GM12874 (cell line): ENCODE results near the gene POU3F3.

ENCODE experiments used
- TF ChIP-seq, protein P1 (sequence below): IDR thresholded peaks from 2 replicates; pipeline ENCODE4 v1.5.1; 2011; ENCODE audit warnings: low read depth, mild to moderate bottlenecking, control low read depth, low read length, moderate library complexity; ENCODE audit not compliant: insufficient read depth

POU3F3 gene

DNA sequence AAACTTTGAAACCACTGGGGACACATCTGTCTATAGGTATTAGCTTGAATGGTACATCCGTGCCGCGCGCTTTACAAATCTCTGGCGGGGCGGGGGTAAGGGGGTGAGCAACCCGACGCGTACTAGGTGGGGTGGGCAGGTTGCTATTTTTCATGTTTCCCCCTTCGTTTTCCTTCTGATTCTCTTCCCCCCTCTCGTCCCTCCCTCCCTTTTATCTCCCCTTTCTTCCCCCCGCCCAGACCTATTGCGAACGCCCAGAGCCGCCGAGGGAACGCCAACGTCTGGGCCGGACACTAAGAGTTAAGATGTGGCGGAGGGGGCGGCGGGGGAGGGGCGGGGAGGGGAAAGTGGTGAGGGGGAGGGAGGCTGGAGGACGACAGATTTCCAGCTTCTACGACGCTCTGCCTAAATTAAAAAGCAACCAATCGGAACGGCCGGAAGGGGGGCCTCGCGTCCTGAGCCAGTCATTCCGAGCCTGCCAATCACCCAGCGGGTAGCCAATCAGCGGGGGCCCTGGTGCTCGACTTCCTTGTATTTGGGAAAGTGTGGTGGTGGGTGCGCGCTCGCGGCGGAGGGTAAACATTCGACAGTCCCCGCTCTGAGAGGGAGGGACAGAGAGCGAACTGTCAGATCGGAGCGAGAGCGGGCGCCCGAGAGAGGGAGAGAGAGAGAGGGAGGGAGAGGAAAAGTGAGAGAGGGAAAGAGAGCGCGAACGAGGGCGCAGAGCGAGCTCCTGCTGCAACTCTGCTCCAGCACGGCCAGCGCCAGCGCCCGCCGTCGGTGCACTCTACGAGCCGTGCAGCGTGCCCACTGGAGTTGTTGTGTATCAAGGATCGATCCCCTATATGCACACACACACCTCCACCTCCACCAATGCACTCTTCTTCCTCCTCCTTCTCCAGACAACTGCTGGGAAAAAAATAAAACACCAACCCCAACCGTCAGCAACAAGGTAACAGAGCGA is at the start of gene POU3F3:
Gene POU3F3, plus strand, starts transcription at position 582 of the 964 bp plus-strand sequence. CDS start 1,396 bp downstream, outside the sequence.
- TF ChIP-seq, protein P1, sequence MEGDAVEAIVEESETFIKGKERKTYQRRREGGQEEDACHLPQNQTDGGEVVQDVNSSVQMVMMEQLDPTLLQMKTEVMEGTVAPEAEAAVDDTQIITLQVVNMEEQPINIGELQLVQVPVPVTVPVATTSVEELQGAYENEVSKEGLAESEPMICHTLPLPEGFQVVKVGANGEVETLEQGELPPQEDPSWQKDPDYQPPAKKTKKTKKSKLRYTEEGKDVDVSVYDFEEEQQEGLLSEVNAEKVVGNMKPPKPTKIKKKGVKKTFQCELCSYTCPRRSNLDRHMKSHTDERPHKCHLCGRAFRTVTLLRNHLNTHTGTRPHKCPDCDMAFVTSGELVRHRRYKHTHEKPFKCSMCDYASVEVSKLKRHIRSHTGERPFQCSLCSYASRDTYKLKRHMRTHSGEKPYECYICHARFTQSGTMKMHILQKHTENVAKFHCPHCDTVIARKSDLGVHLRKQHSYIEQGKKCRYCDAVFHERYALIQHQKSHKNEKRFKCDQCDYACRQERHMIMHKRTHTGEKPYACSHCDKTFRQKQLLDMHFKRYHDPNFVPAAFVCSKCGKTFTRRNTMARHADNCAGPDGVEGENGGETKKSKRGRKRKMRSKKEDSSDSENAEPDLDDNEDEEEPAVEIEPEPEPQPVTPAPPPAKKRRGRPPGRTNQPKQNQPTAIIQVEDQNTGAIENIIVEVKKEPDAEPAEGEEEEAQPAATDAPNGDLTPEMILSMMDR: no peak

DNA sequence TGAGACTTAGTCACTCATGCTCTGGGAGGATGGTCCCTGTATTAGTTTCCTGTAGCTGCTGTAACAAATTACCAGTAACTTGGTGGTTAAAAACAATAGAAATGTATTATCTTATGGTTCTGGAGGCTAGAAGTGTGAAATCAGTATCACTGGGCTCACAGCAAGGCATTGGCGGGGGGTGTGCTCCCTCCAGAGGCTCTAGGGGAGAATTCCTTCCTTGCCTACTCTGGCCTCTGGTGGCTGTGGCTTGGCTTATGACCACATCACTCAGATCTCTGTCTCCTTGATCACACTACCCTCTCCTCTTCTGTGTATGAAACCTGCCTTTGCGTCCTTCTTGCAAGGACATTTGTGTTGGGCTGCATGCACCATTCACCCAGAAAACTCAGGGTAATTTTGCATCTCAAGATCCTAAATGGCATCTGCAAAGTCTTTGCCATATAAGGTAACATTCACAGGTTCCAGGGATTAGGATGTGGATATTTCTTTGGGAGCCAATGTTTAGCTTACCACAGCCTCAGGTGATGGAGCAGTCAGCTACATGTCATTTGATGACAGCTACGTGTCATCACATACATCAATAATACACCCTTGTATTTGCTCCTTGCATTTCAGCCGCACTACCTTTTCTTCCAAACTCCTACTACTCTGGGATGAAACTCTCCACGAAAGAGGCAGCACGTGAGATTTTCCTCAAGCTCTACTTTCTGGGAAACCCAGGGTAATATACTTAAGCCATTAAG is 49.6 kb upstream of the POU3F3 start:
- TF ChIP-seq, protein P1: no peak

DNA sequence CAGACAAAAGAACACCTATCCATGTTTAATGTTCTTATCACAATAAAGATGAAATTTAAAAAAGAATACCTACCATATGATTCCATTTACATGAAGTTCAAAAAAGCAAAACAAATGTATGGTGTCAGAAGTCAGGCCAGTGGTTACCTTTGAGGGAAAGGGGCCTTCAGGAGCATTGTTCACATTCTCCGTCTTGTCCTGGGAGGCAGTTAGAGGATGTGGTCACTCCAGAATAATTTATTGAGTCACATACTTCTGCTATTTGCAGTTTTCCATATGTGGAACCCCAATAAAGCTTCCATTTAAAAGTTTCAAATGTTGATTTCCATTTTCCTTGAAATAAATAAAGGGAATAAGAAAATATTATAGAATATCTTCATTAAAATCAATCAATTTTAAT is 41.6 kb upstream of the POU3F3 start:
- TF ChIP-seq, protein P1: no peak

DNA sequence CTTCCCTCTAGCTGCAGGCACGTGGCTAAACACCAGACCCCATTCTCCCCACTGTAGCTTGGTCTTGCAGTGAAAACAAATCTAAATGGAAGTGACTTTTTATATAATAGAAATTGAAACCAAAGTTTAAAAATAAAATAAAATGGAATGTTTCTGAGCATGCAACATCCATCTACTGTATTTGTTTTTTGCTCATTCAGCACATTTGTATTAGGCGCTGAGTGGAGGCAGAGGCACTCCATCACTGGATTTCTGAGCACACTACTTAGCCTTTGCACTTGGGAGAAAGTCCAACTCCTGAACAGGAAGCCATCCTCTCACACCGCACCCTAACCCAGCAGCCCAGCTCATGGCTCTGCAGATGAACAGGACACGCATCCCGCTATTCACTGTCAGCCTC is 37.8 kb upstream of the POU3F3 start:
- TF ChIP-seq, protein P1: no peak

DNA sequence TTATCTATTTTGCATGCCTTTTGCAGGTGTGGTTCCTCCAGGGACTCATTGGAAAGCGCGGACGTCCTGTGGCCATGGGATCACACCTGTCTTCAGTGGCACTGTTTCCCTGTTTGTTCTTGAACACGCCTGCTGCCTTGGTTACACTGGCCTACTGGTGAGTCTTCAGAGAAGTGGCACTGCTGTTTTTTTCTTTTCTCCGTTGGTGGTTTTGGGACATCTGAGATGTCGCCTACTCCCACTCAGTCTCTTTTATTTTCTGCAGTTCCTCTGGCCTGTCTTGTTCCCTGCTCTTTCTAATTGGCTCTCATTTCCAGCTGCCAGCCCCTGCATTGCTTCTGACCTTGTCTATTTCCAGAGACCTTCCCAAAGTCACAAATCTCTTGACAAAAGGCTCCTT is 35.7 kb upstream of the POU3F3 start:
- TF ChIP-seq, protein P1: no peak

DNA sequence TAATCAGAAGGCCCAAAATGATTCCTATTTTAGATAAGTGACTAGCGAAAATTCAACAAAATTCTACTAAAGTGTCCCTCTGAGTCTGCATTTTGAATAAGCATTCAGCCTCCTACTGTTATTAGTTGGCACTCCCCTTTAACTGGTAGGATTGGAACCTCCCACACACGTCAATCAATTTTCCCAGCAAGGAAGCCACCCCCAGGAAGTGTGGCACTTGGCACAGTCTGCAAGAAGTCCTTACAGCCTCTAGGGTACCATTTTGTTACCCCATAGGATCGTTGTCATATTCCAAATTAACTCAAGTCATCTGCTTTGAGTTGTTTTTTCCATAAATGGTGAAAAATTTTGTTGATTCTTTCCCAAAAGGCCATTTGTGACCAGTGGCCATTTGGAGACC is 33.8 kb upstream of the POU3F3 start:
- TF ChIP-seq, protein P1: no peak
